LoVo (cell line): ENCODE results near the gene VRK2.
"Not testable (repeated sequence)": the region's sequence is repeated elsewhere in the genome, so short reads cannot be mapped to it uniquely, and the experiment has no call there.

Source experiments
- DNase-seq: peaks from one replicate; pipeline ENCODE4 v3.0.0-alpha.2; 2016; ENCODE audit warnings: low spot score

The VRK2 gene

GRCh38 chr2:58055033-58055786 is 8.6 kb downstream of the VRK2 start:
- DNase-seq = no peak

GRCh38 chr2:58056192-58056916 is 9.7 kb downstream of the VRK2 start:
- DNase-seq = no peak

GRCh38 chr2:58057707-58058530 is 11.3 kb downstream of the VRK2 start:
- no peak for DNase-seq

- DNase-seq = no peak
These were observed 17.0 kb downstream of the VRK2 start for GRCh38 chr2:58063641-58064040.

- no peak for DNase-seq
These were observed 17.5 kb downstream of the VRK2 start for GRCh38 chr2:58064086-58064485.

GRCh38 chr2:58065248-58065647 is 18.6 kb downstream of the VRK2 start:
- DNase-seq = no peak

GRCh38 chr2:58067001-58067400 is 20.4 kb downstream of the VRK2 start:
- no peak for DNase-seq

GRCh38 chr2:58070765-58071164 is 24.2 kb downstream of the VRK2 start:
- DNase-seq = no peak

GRCh38 chr2:58072102-58072501 is 25.5 kb downstream of the VRK2 start:
- DNase-seq = no peak

- no peak for DNase-seq
These were observed 26.4 kb downstream of the VRK2 start for GRCh38 chr2:58073008-58073407.

GRCh38 chr2:58073751-58074150 is 27.1 kb downstream of the VRK2 start:
- DNase-seq = no peak

GRCh38 chr2:58081000-58081399 is 34.4 kb downstream of the VRK2 start:
- DNase-seq = peak; percentile 13

- no peak for DNase-seq
These were observed 42.5 kb downstream of the VRK2 start for GRCh38 chr2:58089081-58089480.

GRCh38 chr2:58092772-58093171 is 46.2 kb downstream of the VRK2 start:
- DNase-seq = not testable (repeated sequence)

- no peak for DNase-seq
These were observed 50.4 kb downstream of the VRK2 start for GRCh38 chr2:58097025-58097424.

- no peak for DNase-seq
These were observed 51.9 kb downstream of the VRK2 start for GRCh38 chr2:58098254-58099095.

GRCh38 chr2:58099096-58099769 is 52.6 kb downstream of the VRK2 start:
- no peak for DNase-seq

GRCh38 chr2:58101500-58101899 is 54.9 kb downstream of the VRK2 start:
- no peak for DNase-seq

GRCh38 chr2:58106896-58107295 is 60.3 kb downstream of the VRK2 start:
- DNase-seq = no peak

GRCh38 chr2:58107803-58108710 is 61.5 kb downstream of the VRK2 start:
- peak; percentile 44 for DNase-seq
